ENCODE results near the gene HOXD13.

HOXD13 gene

DNA sequence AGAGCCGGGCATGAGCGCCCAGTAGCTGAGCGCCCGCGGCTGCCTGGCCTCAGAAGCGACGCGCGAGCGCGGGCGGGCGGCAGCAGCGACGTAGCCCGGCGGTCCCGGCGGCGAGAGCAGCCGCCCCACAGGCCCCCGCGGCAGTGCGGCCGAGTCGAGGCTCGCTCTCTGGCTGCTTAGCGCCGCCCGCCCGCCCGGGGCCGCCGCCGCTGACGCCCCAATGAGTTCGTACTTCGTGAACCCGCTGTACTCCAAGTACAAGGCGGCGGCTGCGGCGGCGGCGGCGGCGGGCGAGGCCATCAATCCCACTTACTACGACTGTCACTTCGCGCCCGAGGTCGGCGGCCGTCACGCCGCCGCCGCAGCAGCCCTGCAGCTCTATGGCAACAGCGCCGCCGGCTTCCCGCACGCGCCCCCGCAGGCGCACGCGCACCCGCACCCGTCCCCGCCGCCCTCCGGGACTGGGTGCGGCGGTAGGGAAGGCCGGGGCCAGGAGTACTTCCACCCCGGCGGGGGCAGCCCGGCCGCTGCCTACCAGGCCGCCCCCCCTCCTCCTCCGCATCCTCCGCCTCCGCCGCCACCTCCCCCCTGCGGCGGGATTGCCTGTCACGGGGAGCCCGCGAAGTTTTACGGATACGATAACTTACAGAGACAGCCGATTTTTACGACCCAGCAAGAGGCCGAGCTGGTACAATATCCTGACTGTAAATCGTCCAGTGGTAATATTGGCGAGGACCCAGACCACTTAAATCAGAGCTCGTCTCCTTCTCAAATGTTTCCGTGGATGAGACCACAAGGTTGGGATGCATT, 37.8 kb downstream of the HOXD13 start (continued):
- TF ChIP-seq, protein P1, sequence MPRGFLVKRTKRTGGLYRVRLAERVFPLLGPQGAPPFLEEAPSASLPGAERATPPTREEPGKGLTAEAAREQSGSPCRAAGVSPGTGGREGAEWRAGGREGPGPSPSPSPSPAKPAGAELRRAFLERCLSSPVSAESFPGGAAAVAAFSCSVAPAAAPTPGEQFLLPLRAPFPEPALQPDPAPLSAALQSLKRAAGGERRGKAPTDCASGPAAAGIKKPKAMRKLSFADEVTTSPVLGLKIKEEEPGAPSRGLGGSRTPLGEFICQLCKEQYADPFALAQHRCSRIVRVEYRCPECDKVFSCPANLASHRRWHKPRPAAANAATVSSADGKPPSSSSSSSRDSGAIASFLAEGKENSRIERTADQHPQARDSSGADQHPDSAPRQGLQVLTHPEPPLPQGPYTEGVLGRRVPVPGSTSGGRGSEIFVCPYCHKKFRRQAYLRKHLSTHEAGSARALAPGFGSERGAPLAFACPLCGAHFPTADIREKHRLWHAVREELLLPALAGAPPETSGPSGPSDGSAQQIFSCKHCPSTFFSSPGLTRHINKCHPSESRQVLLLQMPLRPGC (tag by site-specific recombination; IDR thresholded peaks at IDR 0.05): 0 out of 2 replicates have a peak, but pooled peaks have one; percentile 28
- TF ChIP-seq, protein P2, sequence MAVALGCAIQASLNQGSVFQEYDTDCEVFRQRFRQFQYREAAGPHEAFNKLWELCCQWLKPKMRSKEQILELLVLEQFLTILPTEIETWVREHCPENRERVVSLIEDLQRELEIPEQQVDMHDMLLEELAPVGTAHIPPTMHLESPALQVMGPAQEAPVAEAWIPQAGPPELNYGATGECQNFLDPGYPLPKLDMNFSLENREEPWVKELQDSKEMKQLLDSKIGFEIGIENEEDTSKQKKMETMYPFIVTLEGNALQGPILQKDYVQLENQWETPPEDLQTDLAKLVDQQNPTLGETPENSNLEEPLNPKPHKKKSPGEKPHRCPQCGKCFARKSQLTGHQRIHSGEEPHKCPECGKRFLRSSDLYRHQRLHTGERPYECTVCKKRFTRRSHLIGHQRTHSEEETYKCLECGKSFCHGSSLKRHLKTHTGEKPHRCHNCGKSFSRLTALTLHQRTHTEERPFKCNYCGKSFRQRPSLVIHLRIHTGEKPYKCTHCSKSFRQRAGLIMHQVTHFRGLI (tag by site-specific recombination; IDR thresholded peaks at IDR 0.05): no peak
- no peak for TF ChIP-seq ZNF221 (tag by site-specific recombination; IDR thresholded peaks at IDR 0.05; ENCODE audit: borderline replicate concordance)
- TF ChIP-seq ZNF843 (tag by site-specific recombination; IDR thresholded peaks at IDR 0.05): peak; percentile 90
- TF ChIP-seq, protein P3, sequence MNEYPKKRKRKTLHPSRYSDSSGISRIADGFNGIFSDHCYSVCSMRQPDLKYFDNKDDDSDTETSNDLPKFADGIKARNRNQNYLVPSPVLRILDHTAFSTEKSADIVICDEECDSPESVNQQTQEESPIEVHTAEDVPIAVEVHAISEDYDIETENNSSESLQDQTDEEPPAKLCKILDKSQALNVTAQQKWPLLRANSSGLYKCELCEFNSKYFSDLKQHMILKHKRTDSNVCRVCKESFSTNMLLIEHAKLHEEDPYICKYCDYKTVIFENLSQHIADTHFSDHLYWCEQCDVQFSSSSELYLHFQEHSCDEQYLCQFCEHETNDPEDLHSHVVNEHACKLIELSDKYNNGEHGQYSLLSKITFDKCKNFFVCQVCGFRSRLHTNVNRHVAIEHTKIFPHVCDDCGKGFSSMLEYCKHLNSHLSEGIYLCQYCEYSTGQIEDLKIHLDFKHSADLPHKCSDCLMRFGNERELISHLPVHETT (tag by site-specific recombination; IDR thresholded peaks at IDR 0.05): 0 out of 2 replicates have a peak, but pooled peaks have one; percentile 10
- TF ChIP-seq ZNF600 (tag by site-specific recombination; IDR thresholded peaks at IDR 0.05): peak; percentile 43; the same call in 1 of the 2 replicates
- TF ChIP-seq, protein P4, sequence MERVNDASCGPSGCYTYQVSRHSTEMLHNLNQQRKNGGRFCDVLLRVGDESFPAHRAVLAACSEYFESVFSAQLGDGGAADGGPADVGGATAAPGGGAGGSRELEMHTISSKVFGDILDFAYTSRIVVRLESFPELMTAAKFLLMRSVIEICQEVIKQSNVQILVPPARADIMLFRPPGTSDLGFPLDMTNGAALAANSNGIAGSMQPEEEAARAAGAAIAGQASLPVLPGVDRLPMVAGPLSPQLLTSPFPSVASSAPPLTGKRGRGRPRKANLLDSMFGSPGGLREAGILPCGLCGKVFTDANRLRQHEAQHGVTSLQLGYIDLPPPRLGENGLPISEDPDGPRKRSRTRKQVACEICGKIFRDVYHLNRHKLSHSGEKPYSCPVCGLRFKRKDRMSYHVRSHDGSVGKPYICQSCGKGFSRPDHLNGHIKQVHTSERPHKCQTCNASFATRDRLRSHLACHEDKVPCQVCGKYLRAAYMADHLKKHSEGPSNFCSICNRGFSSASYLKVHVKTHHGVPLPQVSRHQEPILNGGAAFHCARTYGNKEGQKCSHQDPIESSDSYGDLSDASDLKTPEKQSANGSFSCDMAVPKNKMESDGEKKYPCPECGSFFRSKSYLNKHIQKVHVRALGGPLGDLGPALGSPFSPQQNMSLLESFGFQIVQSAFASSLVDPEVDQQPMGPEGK (tag by site-specific recombination; IDR thresholded peaks at IDR 0.05): peak; percentile 80
- TF ChIP-seq ZNF16 (tag by site-specific recombination; IDR thresholded peaks at IDR 0.05; ENCODE audit: low read depth): no peak
- TF ChIP-seq, protein P5, sequence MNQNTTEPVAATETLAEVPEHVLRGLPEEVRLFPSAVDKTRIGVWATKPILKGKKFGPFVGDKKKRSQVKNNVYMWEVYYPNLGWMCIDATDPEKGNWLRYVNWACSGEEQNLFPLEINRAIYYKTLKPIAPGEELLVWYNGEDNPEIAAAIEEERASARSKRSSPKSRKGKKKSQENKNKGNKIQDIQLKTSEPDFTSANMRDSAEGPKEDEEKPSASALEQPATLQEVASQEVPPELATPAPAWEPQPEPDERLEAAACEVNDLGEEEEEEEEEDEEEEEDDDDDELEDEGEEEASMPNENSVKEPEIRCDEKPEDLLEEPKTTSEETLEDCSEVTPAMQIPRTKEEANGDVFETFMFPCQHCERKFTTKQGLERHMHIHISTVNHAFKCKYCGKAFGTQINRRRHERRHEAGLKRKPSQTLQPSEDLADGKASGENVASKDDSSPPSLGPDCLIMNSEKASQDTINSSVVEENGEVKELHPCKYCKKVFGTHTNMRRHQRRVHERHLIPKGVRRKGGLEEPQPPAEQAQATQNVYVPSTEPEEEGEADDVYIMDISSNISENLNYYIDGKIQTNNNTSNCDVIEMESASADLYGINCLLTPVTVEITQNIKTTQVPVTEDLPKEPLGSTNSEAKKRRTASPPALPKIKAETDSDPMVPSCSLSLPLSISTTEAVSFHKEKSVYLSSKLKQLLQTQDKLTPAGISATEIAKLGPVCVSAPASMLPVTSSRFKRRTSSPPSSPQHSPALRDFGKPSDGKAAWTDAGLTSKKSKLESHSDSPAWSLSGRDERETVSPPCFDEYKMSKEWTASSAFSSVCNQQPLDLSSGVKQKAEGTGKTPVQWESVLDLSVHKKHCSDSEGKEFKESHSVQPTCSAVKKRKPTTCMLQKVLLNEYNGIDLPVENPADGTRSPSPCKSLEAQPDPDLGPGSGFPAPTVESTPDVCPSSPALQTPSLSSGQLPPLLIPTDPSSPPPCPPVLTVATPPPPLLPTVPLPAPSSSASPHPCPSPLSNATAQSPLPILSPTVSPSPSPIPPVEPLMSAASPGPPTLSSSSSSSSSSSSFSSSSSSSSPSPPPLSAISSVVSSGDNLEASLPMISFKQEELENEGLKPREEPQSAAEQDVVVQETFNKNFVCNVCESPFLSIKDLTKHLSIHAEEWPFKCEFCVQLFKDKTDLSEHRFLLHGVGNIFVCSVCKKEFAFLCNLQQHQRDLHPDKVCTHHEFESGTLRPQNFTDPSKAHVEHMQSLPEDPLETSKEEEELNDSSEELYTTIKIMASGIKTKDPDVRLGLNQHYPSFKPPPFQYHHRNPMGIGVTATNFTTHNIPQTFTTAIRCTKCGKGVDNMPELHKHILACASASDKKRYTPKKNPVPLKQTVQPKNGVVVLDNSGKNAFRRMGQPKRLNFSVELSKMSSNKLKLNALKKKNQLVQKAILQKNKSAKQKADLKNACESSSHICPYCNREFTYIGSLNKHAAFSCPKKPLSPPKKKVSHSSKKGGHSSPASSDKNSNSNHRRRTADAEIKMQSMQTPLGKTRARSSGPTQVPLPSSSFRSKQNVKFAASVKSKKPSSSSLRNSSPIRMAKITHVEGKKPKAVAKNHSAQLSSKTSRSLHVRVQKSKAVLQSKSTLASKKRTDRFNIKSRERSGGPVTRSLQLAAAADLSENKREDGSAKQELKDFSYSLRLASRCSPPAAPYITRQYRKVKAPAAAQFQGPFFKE (tag by site-specific recombination; IDR thresholded peaks at IDR 0.05; ENCODE audit: borderline replicate concordance): no peak
- 0 out of 2 replicates have a peak, but pooled peaks have one; percentile 51 for TF ChIP-seq ZNF501 (tag by site-specific recombination; IDR thresholded peaks at IDR 0.05)
- TF ChIP-seq, protein P6, sequence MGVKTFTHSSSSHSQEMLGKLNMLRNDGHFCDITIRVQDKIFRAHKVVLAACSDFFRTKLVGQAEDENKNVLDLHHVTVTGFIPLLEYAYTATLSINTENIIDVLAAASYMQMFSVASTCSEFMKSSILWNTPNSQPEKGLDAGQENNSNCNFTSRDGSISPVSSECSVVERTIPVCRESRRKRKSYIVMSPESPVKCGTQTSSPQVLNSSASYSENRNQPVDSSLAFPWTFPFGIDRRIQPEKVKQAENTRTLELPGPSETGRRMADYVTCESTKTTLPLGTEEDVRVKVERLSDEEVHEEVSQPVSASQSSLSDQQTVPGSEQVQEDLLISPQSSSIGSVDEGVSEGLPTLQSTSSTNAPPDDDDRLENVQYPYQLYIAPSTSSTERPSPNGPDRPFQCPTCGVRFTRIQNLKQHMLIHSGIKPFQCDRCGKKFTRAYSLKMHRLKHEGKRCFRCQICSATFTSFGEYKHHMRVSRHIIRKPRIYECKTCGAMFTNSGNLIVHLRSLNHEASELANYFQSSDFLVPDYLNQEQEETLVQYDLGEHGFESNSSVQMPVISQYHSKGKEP (tag by site-specific recombination; IDR thresholded peaks at IDR 0.05): peak; percentile 58; the same call in 1 of the 2 replicates
- TF ChIP-seq MZF1 (tag by site-specific recombination; IDR thresholded peaks at IDR 0.05; ENCODE audit: borderline replicate concordance): no peak
- TF ChIP-seq WT1 (tag by site-specific recombination; IDR thresholded peaks at IDR 0.05): peak; percentile 56; the same call in 1 of the 2 replicates
- TF ChIP-seq SCRT1 (tag by site-specific recombination; IDR thresholded peaks at IDR 0.05; ENCODE audit: borderline replicate concordance): no peak
- TF ChIP-seq ZNF514 (tag by site-specific recombination; IDR thresholded peaks at IDR 0.05): no peak
- peak; percentile 64; the same call in 1 of the 2 replicates for TF ChIP-seq ZSCAN30 (tag by site-specific recombination; IDR thresholded peaks at IDR 0.05)
- TF ChIP-seq ZNF776 (tag by site-specific recombination; IDR thresholded peaks at IDR 0.05; ENCODE audit: borderline replicate concordance): no peak
- peak; percentile 83 for TF ChIP-seq GLIS2 (tag by site-specific recombination; IDR thresholded peaks at IDR 0.05)
- TF ChIP-seq ZNF239 (tag by site-specific recombination; IDR thresholded peaks at IDR 0.05): no peak
- 0 out of 2 replicates have a peak, but pooled peaks have one; percentile 45 for TF ChIP-seq HOXD13 (CRISPR knock-in tag; IDR thresholded peaks at IDR 0.05; ENCODE audit: borderline replicate concordance)
- peak; percentile 47 for TF ChIP-seq KLF9 (tag by site-specific recombination; IDR thresholded peaks at IDR 0.05; ENCODE audit: low read depth)
- TF ChIP-seq FEZF1 (tag by site-specific recombination; IDR thresholded peaks at IDR 0.05): peak; percentile 91
